Measurements from ENCODE around the gene VN1R5.
"Not testable (repeated sequence)": the region's sequence is repeated elsewhere in the genome, so short reads cannot be mapped to it uniquely, and the experiment has no call there.

Gene VN1R5

DNA sequence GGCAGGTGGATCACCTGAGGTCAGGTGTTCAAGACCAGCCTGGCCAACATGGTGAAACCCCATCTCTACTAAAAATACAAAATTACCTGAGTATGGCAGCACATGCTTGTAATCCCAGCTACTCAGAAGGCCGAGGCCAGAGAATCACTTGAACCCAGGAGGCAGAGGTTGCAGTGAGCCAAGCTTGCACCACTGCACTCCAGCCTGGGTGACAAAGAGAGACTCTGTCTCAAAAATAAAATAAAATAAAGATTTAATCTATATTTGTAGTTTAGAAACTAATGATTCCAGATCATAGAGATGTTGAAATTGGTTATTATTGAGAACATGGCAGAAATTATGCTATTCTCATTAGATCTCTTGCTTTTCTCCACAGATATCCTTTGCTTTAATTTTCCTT is at the start of gene VN1R5:
Gene VN1R5 (plus strand): TSS at position 301 of the 400 bp plus-strand sequence.
- DNase-seq = not testable (repeated sequence)

DNA sequence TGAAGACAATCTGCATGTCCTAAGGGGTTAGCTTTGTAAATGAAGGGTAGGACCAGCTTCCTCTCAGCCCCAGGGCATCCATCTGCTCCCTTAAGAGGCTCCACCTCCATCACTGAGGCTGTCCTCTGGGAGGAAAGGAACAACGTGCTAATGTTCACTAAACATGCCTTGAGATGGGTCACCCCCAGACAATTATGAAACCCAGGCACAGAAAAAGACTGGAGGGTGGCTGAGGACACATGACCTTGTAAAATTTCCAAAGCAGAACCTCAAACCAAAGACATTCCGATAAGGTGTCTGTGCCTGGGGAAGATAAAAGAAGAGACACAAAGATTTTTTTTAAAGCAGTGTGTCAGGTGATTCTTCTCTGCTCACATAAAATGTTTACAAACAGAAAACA is 46.5 kb upstream of the VN1R5 start:
- DNase-seq = peak; percentile 29

DNA sequence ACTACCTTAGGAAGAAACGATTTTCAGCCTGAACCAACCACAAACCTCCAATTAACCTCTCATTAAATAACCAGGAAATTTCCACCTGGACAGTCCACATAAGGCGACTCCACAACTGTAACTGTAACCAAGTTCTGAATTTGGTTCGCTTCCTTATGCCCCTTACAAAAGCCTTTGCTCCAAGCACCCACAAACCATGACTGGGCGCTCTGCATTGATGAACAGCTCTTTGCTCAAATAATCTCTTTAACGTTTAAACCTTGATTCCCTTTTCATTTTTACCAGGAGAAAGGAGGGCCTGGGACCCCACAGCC is 45.9 kb upstream of the VN1R5 start:
- DNase-seq = no peak

DNA sequence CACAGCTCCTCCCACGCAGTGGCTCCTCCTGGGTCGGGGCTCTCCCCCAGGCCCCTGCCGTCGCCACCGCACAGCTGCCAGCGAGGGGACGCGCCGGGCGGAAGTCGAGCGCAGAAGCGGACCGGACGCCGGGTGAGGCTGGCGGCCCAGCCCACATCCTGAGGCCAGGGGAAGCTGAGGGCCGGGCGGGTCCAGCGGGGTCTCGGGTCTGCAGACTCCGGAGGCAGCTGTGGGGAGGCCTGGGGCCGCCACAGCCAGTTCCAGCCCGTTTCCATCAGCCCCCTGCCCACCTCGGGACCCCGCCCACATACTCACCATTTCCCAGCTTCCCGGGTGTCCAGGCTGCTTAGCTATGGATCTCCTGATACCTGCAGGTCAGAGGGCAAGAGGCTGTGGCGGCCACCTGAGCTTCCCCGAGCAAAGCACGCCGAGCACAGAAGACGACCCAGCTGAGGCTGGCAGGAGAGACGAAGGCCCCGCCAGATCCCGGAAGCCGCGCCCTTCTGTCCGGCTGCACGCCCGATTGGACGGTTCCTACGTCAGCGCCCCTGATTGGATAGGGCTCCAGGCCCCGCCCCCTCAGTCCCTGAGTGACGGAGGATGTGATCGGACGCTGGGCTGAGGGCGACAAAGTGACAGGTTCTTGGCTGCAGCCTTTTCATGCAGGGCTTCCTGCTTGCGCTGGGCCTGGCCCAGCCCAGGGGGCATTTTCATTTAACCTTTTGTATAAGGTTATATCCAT is 45.3 kb upstream of the VN1R5 start:
- DNase-seq = peak; percentile 94

DNA sequence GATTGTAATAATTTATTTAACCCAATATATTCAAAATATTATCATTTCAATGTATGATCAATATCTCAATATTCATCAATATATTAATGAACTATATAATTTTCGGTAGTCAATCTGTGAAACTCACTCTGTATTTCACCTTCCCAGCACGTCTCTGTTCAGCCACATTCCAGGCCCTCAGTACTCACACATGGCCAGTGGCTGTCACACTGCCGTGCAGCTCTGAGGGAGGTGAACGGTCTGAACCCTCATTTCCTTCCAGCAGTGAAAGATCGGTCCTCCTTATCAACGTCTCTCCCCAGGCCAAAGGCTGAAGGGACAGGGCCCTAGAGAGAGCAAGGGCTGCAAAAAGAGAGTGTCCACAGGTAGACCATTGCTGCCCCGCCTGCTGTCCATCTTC is 44.5 kb upstream of the VN1R5 start:
- no peak for DNase-seq

DNA sequence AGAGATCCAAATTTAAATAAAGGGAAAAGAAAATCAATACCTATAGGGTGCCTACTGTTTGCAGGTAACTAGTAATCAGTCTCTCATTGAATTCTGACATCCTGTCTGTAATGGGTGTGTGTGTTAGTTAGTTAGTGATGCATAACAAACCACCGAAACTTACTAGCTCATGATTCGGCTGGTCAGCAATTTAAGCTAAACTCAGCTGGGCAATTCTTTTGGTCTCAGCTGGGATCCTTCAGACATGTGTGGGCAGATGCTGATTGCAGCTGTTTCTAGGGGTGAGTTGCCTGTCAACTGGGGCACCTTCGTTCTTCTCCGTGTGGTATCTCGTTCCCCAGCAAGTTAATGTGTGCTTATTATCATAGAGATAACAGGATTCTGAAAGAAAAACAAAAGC is 43.9 kb upstream of the VN1R5 start:
- DNase-seq = no peak

DNA sequence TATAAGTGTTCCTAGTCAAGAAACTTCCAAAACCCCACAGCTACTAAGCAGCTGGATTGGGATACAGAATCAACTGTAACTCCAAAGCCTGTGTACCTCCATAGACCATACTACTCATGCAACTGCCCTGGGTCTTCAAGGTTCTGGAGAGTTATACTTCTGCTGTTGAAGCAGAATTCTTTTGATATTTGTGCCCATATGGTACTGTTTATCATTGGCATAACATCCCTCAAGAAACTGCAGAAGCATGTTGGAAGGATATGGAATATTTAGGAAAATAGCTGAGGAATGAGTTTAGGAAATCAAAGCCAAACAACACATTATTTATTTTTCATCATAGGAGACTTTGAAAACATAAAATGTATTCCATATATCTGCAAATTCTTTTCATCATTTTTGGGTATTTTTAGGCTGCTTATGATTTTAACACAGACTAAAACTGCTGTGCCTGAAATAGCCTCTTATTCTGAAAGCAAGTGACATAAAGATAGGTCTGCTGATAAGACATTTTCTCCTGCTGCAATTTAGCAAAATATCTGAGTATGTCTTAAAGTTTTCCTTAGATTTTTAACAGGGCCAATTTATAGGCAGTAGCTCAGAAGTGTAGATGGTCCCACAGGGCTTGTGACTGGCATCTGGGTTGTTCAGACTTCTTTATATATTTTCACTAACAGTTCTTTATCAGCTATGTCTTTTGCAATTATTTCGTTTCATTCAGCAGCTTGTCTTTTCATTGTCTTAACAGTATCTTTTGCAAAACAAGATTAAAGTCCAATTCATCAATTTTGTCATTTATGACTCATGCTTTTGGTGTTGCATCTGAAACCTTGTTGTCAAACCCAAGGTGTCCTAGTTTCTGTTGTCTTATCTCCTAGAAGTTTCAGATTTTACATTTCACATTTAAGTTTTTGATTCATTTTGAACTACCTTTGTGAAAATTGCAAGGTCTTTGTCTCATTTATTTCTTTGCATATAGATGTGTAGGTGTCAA is 43.0 kb upstream of the VN1R5 start:
- DNase-seq = no peak

DNA sequence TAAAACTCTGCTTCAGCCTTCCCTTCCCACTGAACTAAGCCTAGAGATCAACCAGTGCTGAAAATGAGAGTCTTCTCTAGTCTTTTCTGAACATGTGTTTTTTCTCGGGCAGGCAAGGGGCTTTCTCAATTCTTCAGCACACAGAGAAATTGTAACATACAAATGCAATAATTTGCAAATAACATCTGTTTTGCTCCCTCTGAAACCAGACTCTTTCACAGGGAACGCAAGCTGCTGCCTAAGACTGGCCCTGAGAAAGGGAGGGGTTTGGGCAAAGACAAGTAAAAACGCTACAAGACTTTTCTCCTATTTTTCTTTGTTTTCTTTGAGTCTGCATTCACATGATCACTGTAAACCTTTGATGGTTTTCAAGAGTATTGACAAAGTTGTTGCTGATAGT is 39.6 kb upstream of the VN1R5 start:
- DNase-seq = no peak

DNA sequence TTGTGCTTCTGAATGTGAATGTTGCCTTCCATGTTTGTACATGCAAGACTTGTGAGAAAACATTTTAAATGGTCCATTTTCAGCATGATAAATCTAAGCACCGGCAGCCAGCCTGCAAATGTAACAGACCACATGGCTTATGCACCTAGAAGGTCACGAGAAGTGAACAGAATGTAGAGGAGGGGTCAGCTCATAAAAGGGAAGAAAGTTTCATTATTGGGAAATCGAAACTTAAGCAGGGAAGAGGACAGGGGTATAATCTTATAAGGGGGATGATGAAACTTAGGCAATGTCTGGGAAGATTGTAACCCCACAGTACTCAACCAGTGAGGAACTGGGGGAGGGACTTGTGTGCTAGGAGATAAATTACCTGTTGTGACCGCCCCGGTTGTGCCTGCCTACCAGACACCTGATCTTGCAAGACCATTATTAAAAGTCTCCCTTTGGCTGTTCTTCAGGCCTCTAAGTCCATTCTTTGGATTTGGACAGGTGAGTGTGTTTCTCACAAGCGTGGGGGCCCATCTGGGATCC is 37.7 kb upstream of the VN1R5 start:
- DNase-seq = no peak

DNA sequence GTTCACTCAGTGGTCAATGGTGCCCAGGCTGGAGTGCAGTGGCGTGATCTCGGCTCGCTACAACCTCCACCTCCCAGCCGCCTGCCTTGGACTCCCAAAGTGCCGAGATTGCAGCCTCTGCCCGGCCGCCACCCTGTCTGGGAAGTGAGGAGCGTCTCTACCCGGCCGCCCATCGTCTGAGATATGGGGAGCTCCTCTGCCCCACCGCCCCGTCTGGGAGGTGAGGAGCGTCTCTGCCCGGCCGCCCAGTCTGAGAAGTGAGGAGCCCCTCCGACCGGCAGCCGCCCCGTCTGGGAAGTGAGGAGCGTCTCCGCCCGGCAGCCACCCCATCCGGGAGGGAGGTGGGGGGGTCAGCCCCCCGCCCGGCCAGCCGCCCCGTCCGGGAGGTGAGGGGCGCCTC is 35.6 kb upstream of the VN1R5 start:
- DNase-seq = not testable (repeated sequence)

DNA sequence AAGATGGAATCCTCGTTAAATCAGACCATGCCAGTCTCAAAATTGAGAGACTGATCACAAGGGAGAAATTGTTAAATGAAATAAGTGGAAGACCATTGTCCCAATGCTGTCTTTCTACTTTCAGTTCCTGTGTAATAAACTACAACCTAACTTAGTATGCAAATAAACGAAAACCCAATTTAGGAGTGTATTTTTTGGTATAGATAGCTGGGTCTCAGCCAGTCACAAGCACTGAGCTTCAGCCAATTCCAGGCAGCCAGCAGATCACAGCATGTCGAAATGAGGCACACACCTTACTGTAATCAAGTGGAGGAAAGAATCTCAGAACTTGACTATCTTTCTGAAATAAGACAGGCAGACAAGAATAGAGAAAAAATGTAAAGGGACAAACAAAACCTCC is 33.0 kb upstream of the VN1R5 start:
- DNase-seq = no peak

DNA sequence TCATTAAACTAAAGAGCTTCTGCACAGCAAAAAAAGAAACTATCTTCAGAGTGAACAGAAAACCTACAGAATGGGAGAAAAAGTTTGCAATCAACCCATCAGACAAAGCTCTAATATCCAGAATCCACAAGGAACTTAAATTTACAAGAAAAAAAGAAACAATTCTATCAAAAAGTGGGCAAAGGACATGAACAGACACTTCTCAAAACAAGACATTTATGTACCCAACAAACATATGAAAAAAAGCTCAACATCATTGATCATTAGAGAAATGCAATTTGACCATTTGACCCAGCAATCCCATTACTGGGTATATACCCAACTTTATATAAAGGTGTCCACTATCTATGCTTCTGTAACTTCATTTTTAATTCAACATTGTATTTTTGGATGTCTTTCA is 31.1 kb upstream of the VN1R5 start:
- DNase-seq = no peak

DNA sequence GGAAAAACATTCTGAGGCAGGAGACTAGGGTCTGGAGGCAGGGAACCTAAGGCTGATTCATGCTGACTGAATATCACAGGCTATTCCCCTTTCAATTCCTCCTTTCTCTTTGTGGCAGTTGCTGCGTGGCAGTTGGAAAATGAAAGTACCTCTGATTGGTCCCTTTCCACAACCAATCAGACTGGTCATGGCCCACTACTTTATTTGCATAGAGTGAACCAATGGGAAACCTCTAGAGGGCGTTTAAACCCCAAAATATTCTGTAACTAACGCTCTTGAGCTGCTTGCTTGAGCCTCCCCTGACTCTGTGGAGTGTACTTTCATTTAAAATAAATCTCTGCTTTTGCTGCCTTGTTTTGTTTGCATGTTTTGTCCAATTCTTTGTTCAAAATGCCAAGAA is 27.7 kb upstream of the VN1R5 start:
- no peak for DNase-seq

DNA sequence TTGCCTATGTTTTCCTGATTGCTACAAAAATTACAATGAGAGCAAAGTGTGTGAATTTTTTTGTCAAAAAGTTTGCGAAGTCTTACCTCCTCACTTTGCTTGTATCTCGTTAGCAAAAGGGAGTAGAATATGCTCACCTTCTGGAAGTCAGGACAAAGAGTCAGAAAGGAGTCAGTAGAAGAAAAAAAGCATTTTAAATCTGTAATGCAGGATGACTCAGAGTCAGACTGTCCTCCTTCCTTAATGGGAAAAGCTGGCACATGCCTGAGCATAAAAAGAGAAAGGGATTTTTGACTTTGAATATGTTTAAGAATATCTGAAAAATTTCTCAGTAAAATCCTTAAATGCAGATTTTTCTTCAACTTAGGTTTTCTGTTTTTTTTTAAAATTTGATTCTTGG is 14.2 kb upstream of the VN1R5 start:
- DNase-seq = no peak

DNA sequence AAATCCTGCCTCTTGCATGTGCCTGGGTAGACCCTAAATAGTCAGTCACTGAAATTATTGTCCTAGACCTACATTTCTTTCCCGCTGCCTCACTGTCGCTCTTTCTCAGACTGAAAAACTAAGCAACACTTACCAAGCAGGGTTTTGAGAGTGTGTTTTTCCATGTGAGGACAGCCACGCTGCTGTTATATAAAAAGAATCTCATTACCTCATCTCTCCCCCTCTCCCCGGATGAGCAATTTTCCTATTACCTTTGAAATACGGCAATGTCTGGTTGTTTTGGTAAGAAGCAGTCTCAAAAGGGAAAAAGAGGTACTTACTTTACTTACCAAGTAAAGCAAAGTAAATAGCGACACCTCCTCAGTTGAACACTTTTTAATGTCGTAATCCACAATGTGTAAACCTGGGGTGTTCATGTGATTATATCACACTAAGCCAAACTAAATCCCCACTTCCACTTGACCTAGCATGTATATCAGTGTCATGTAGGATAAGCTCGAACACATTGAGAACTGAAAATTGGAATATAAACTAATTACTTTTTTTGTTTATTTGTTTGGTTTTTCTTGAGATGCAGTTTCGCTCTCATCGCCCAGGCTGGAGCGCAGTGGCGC is 12.2 kb upstream of the VN1R5 start:
- DNase-seq = no peak

DNA sequence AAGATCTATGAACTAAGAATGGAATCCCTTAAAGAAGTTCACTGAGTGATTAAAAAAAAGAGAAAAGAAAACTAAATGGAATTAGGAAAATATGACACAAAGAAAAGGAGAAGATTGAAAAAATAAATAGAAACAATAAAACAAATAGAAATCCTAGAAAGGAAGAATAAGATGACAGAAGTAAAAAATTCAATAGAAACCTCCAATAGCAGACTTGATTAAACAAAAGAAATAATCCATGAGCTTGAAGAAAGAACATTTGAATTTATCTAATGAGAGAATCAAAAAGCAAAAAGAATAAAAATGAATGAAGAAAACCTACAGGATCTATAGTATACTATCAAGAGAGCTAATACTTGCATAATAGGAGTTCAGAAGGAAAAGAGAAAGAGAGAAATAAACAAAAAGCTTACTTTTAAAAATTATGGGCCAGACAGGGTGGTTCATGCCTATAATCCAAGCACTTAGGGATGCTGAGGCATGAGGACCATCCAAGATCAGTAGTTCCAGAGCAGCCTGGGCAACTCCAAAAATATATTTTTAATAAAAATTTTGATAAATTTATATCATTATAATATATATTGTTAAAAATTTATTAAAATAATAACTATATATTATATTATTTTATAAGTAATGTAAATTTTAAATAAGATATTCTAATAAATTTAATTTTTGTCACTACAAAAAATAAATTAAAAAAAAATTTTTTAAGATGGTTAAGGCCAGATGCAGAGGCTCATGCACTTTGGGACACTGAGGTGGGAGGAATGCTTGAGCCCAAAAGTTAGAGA is 9.4 kb upstream of the VN1R5 start:
- DNase-seq = no peak

DNA sequence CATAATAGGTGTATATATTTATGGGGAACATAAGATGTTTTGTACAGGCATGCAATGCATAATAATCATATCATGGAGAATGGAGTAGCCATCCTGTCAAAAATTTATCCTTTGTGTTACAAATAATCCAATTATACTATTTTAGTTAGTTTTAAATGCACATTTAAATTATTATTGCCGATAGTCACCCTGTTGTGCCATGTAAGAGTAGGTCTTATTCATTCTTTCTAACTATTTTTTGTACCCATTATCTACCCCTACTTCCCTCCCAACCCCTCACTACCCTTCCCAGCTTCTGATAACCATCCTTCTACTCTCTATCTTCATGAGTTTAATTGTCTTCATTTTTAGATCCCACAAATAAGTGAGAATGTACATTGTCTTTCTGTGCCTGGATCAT is 8.3 kb upstream of the VN1R5 start:
- no peak for DNase-seq

DNA sequence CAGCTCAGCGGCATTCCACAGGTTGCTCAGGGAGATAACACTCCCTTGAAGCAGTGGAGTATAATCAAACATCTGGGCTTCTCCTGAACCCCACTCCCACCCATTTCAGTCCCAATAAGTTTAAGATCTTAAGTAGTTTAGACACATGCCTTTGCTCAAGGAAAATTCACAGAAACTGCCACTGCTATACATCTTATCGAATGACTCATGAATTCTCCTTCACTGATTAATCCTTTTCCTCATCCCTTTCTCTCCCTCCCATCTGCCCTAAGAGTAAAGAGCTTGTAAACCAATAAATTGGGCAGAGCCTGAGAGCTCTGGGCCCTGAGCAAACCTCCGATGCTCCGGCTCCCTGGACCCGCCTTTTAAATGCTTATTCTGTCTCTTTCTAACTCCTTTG is 10.2 kb downstream of the VN1R5 start:
- no peak for DNase-seq

DNA sequence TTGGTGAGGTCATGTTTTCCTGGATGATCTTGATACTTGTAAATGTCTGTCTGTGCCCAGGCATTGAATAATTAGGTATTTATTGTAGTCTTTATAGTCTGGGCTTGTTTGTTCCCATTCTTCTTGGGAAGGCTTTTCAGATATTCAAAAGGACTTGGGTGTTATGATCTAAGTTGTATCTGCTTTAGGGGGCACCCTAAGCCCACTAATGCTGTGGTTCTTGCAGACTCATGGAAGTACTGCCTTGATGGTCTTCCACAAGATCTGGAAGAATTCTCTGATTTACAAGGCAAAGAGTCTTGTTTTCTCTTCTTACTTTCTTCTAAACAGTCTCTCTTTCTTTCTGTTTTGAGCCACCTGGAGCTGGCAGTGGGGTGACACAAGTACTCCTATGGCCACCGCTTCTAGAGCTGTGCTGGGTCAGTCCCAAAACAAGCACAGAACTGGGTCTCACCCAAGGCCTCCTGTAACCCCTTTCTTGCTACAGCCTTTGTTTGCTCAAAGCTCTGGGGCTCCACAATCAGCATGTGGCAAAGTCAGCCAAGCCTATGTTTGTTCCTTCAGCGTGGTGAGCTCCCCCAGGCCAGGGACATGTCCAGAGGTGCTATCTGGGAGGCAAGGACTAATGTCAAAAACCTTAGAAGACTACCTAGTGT is 12.6 kb downstream of the VN1R5 start:
- no peak for DNase-seq

DNA sequence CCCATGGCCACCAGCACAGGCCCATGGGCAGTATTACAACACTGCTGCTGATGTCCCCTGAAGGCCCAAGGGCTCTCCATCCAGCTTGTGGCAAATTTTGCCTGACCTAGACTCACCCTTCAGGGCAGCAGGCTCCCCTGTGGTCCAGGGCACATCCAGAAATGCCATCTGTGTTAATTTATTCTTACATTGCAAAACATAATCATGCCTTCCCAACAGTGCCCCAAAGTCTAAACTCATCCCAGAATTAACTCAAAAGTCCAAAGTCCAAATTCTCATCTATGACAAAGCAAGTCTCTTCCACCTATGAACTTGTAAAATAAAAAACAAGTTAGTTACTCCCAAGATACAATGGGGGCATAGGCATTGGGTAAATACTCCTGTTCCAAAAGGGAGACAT is 13.3 kb downstream of the VN1R5 start:
- DNase-seq = no peak

DNA sequence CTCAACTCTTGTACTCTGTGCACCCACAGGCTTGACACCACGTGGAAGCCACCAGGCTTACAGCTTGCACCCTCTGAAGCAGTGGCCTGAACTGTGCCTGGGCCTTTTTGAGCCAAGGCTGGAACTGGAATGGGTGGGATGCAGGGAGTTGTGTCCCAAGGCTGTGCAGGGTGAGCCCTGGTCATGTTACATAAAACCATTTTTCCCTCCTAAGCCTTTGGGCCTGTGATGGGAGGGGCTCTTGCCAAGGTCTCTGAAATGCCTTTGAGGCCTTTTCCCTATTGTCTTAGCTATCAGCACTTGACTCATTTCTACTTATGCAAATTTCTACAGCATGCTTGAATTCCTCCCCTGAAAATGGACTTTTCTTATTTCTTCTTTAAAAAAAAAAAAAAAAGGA is 14.1 kb downstream of the VN1R5 start:
- DNase-seq = no peak

DNA sequence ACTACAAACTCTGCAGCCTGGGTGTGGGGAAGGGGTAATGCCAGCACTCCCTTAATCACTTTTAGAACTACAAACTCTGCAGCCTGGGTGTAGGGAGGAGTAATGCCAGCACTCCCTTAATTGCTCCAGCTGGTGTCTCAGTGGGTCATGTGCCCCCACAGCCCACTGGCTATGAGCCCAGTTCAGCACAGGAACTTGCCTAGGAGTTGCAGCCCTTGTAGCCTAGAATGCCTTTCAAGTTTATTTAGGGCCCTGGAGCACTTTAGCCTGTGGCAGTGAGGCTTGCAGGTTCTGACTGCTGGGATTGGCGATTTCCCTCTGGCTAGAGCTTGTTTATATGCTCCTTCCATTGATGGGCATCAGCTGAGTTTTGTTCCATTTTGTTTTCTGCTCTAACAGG is 17.1 kb downstream of the VN1R5 start:
- no peak for DNase-seq

All from CD4-positive, alpha-beta T cell treated with Interleukin-21 for 1 hour (primary cell).